GM12875 (cell line): Measurements from ENCODE around the gene GJC2.

Source experiments
- H3K4me3 ChIP-seq: one replicate; pipeline ENCODE4 v1.5.1; 2011; ENCODE audit warnings: low read depth, low read length, control low read depth
- TF ChIP-seq, protein P1 (sequence below): IDR thresholded peaks from 2 replicates; pipeline ENCODE4 v1.5.1; 2011; ENCODE audit warnings: low read depth, mild to moderate bottlenecking, control low read depth, inconsistent platforms, low read length, moderate library complexity, borderline replicate concordance; ENCODE audit not compliant: insufficient read depth

Gene GJC2

DNA sequence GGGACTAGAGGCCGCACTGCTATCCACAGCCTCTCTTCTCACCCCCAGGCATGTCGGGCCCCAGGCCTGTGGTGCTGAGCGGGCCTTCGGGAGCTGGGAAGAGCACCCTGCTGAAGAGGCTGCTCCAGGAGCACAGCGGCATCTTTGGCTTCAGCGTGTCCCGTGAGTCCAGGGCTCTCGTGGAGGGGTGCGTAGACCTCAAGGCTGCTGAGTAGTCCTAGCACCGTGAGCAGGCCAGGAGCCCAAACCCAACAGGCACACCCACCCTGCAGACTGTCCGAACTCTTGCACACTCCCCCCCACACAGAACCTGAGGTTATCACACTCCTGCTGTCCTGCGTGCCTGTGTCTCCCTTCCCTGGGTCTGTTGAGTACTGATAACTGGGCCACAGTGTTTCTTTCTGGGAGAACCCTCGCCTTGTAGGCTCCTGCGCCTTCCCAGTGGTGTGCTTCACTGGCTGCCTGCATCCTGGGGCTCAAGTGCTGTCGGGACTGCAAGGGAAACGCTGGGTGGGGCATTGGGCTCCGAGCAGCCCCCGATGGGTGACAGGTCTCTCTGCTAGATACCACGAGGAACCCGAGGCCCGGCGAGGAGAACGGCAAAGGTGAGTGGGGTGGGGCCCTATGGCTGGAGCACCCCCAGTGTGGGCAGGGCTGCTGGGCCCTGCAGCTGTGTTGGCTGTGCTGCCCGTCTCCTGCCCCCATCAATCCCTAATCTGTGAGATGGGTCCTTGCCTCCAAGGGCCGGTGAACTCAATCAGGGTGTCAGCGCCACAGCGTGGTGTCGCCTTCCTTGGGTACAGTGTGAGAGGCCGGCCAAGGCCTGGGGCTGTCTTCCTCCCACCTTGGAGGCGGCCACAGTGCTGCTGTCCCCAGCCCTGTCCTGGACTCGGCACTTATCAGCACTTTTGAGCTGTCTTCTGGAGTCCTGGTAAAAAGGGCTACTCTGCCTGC is 4.0 kb upstream of the GJC2 start:
- H3K4me3 ChIP-seq, result no peak overlapping the region
- TF ChIP-seq, protein P1, sequence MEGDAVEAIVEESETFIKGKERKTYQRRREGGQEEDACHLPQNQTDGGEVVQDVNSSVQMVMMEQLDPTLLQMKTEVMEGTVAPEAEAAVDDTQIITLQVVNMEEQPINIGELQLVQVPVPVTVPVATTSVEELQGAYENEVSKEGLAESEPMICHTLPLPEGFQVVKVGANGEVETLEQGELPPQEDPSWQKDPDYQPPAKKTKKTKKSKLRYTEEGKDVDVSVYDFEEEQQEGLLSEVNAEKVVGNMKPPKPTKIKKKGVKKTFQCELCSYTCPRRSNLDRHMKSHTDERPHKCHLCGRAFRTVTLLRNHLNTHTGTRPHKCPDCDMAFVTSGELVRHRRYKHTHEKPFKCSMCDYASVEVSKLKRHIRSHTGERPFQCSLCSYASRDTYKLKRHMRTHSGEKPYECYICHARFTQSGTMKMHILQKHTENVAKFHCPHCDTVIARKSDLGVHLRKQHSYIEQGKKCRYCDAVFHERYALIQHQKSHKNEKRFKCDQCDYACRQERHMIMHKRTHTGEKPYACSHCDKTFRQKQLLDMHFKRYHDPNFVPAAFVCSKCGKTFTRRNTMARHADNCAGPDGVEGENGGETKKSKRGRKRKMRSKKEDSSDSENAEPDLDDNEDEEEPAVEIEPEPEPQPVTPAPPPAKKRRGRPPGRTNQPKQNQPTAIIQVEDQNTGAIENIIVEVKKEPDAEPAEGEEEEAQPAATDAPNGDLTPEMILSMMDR, result no peak

DNA sequence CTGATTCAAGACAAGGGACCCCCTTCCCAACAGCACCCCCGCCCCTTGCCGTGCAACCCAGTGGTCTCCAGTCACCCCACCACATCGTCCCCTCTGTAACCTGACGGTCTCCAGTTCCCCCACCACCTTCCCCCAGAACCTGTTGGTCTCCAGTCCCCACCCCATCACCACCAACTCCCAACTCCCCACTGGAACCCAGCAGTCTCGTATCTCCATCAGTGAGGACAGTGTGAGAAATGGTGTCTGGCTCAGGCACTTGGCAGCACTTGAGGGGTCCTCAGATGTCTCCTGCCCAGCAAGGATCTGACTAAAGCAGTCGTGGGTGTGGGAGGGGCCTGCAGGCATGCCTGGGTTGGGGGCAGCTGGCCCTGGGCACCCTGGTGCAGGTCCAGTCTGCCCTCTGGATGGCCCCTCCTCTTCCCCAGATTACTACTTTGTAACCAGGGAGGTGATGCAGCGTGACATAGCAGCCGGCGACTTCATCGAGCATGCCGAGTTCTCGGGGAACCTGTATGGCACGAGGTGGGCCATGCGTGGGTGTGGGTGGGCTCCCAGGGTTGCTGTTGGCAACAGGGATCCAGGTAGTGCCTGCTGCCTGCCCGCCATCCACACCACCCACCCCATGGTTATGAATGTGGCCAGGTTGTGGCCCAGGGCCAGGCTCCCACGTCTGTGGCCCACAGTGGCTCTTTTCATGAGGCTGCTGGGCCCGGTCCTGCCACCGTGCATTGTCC is 3.1 kb upstream of the GJC2 start:
- H3K4me3 ChIP-seq, result no peak overlapping the region
- TF ChIP-seq, protein P1, result no peak

DNA sequence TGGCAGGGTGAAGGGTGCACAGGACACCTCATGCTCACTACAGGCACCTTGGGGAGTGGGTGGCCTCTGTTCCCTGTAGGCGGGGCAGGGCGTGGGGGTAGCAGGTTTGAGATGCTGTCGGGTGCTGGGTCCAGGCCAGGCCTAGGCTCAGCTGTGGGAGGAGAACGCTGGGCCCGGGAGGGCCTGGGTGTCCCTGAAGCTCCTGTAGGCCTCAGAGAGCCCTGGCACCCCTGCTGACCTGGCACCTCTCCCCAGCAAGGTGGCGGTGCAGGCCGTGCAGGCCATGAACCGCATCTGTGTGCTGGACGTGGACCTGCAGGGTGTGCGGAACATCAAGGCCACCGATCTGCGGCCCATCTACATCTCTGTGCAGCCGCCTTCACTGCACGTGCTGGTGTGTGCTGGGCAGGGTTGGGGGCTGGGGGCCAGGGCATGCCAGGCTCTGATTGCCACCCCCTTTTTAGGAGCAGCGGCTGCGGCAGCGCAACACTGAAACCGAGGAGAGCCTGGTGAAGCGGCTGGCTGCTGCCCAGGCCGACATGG is 2.5 kb upstream of the GJC2 start:
- H3K4me3 ChIP-seq, result no peak overlapping the region
- TF ChIP-seq, protein P1, result no peak

DNA sequence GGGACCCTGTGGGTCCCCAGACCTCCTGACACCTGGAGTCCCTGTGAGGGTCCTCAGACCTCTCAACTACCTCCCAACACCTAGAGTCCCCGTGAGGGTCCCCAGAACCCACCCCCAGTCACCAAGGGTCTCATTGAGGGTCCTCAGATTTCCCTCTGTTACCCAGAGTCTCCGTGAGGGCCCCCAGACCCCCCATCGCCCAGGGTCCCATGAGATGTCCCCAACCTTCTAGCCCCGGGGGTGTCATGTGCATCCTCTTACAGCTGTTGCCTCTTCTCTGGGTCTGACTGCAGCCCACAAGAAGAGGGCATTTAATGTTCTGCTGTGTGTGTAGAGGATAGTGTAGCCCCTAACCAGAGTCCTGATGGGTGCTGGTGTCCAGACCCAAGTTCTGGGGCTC is 2.0 kb upstream of the GJC2 start:
- TF ChIP-seq, protein P1, result no peak
- no peak overlapping the region for H3K4me3 ChIP-seq

DNA sequence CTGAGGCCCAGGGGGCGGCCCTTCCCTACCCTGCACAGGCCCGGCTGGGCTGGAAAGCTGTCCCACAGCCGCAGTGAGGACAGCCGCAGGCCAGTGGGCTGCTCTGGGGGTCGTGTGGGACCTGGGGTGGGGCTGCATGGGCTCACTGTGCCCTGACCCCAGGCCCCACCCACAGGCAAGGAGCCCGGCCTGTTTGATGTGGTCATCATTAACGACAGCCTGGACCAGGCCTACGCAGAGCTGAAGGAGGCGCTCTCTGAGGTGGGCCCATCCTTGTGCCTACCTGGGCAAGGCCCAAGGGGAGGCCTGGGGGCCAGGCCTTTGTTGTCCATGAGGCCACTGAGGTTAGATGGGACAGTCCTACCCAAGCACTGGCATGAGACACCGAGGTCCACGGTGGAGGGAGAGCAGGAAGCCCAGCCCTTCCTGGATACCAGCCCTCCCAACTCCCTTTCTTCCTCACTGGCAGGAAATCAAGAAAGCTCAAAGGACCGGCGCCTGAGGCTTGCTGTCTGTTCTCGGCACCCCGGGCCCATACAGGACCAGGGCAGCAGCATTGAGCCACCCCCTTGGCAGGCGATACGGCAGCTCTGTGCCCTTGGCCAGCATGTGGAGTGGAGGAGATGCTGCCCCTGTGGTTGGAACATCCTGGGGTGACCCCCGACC is 1.4 kb upstream of the GJC2 start:
- H3K4me3 ChIP-seq, result no peak overlapping the region
- TF ChIP-seq, protein P1, result no peak

DNA sequence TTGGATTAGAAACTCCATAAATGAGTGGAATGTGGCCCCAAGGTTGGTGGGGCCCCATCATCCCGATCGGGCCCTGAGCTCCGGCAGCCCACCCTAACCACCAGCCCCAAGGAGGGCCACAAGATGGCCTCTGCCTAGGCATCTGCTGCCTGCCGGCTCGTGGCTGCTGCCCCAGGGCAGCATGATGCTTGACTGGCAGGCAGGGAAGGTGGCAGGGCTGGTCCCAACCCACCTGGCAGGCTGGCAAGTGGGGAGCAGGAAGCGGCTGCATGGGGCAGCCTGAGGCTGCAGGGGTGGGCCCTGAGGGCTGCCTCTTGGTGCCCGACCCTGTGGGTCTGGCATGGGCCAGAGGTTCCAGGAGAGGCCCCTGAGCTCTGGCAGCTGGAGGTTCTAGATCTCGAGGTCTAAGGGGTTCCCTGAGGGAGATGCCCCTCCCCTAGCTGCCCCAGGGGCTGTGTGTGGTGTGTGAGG is 760 bp upstream of the GJC2 start:
- TF ChIP-seq, protein P1, result no peak
- H3K4me3 ChIP-seq, result no peak overlapping the region
